Fibroblast of gingiva (primary cell): ENCODE results near the gene UPK3BL2.
"Not testable (repeated sequence)": the region's sequence is repeated elsewhere in the genome, so short reads cannot be mapped to it uniquely, and the experiment has no call there.

Experiments
- DNase-seq: peaks from one replicate; pipeline ENCODE4 v3.0.0-alpha.2; 2011; ENCODE audit warnings: low read depth

UPK3BL2 gene

DNA sequence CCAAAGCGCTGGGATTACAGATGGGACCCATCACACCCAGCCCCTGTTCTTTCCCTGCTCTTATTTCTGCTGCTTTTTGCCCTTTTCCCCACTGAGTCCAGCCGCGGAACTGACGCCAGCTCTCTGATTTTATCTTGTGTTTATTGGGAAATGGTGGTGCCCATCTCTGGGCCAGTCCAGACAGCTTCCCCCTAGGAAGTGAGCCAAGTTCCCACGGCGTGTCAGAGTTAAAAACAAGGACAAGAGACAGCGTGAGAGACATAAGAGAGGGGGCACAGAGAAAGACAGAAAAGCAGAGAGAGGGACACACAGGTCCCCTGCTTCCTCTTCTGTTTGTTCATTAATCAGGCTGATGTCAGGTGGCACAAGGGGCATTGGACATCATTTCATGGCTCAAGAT, 11.9 kb downstream of the UPK3BL2 start:
- DNase-seq = not testable (repeated sequence)

DNA sequence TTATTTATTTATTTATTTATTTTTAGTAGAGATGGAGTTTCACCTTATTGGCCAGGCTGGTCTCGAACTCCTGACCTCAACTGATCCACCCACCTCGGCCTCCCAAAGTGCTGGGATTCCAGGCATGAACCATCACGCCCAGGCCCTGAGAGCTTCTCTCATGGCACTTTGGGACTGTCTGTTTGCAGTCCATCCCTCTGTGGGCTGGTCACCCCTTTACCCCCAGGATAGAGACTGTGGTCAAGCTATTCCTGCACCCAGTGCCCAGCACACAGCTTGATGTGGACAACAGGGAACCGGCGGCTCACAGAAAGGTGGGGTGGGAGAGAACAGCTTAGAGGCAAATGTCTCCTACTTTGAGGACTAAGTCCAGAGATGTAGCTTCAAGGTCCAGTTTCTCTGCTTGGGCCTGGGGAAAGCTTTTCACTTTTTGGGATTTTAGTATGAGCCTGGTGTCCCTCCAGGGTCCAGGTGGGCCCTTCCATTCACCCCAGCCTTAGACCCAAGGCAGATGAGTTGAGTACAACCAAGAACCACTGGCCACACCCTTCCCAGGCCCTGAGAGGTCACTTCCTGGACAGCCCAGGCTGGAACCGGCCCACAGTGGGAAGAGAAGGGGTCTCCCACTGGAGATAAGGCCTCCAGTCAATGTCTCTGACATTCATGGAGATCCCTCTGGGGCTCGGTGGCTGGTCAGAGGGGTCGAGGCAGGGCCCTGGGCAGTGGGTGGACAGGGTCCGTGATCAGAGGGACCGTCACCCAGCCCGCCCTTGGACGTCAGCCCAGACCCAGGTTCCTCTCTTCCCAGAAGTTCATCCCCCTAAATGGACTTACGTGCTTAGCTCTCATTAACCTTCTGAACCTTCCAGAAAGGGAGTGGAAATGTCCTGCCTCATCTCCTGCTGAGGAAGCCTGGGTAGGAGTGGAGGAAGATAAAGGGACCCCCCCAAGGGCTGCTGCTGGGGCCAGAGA, 15.4 kb downstream of the UPK3BL2 start:
- not testable (repeated sequence) for DNase-seq

DNA sequence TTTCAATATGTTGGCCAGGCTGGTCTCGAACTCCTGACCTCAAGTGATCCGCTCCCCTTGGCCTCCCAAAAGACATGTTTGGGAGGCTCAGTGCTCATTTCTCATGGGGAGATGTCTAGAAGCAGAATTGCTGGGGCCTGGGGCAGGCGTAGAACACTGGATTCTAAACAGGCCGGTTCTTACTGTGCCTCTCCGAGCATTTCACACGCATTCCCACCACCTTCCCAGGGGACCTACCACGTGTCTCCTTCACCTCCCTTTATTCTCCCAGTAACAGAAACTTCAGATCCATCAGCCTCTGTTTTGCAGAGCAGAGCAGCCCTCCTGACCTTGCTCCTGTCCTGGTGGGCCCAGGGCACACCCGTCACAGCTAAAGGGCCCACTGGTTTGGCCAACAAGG, 16.3 kb downstream of the UPK3BL2 start:
- DNase-seq = not testable (repeated sequence)

DNA sequence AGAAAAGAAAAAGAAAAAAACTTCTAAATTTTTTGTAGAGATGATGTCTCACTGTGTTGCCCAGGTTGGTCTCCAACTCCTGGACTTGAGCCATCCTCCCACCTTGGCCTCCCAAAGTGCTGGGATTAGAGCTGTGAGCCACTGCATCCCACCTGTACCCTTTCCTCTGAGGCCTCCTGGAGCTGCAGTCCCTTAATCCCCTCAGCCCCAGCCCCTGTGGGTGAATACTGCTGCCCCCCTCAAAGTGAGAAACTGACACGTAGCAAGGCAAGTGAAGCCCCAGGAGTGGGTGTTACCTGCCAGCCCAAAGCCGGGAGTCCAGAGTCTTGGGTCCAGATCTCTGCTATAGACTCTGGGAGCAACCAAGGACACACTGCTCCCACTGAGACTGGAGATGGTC, 18.7 kb downstream of the UPK3BL2 start:
- DNase-seq = not testable (repeated sequence)

DNA sequence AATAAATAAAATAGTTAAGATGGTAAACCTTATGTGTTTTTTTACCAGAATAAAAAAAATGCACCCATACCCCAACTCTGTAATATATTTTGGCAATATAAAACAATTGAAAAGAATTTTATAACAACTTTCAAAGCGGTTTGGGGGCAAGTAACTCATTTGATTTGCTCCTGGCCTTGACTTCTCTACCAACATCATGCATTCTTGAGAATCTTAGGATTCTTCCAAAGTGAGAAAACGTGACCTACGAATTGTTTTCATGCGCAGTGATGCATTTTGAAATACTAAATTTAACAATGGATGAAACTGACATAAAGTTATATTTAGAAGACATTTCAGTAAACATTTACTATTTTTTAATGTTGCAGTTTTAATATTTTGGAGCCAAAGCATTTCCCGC, 22.7 kb downstream of the UPK3BL2 start:
- DNase-seq = not testable (repeated sequence)

DNA sequence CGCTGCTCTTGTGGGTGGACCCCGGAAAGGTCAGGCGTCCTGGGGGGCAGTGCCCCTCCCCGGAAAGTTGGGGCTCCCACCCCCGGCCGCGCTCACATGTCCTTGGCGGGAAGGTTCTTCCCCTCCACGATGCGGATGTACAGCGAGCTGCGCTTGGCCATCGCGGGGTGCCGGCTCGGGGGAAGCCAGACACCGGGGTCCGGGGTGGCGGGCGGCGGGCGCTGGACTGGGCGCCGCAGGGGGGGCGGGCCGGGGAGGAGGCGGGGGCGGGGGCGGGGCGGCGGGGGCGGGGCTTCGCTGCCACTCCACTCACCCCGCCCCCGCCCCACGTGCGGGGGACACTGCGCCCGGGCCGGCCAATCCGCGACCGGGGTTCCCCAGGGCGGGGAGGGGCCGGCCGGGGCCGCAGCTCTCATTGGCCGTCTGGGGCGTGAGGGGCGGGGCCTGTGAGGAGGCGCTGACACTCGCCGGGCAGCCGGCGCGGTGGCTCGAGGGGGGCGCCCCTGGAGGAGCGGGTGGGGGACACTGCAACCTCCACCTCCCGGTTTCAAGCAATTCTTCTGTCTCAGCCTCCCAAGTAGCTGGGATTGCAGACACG, 25.8 kb downstream of the UPK3BL2 start, which contains the start of gene RASA4B:
Gene RASA4B (minus strand): TSS at position 228 of the 598 bp plus-strand sequence. CDS start 67 bp downstream, at position 161.
- not testable (repeated sequence) for DNase-seq

DNA sequence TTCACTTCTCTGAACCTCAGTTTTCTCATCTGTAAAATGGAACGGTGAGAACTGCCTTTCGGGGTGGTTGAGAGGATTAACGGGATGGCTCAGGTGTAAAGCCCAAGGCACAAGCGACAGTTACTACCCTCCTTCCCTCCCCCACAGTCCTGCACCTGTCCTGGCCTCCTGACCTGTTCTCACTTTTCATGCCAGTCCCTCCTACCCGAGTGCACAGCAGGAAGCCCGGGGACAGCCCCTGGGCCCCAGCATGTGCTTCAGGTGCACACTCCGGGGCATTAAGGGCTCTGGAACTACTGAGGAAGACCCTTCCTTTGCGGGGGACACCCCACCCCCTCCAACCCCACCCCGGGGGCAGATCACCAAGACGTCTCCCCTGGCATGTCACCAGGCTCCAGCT, 26.5 kb downstream of the UPK3BL2 start:
- not testable (repeated sequence) for DNase-seq

DNA sequence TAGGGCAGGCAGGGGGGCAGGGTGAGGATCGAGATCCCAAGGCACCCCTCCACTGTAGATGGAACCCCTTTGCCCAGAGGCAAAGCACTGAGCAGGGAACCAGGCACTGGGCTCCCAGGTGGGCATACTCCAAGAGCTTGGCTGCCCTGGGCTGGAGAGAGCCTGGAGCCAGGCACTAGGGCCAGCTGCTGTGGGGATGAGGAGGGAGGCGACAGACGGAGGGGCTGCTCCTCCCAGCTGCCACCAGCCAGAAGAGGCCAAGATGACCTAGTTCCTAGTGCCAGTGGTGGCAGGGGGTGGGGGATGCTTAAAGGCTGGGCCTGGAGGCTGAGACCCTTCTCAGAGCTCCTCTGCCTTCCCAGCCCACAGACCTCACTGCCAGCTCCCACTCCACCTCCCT, 27.6 kb downstream of the UPK3BL2 start:
- not testable (repeated sequence) for DNase-seq

DNA sequence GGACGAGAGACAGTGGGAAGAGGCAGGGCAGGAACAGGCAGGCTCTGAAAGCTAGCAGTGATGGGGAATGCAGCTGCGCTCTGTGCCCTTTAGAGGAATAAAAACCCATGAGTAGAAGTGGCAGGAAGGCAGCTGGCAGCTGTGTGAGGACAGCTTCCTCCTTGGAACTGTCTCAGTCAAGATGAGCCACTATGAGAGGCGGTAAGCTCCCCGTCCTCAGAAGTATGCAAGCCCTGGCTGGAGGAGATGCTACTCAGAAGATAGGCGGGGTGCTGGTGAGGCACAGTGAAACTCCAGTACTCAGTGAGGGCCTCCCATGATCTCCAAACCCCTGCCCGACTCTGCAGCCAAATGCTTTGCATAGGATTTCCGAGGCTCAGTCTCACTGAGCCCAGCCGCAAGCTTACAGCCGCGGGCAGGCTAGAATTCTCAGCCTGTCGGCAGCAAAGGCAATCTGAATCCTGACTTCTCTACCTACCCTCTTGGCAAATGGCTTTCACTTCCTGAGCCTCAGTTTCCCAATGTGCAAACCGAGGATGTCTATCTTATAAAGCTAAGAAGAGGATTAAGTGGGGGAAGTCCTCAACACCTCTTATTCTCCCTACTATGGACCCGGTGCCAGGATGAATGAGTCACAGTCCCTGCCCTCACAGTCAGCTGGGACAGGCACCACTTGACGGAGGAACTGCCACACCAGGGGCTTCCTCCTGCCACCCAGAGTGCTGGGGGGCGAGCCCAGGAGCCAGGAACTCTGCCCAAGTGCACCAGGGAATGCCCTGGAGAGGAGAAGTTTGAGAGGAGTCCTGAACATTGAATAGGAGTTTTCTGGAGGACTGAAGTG, 28.4 kb downstream of the UPK3BL2 start:
- DNase-seq = not testable (repeated sequence)

DNA sequence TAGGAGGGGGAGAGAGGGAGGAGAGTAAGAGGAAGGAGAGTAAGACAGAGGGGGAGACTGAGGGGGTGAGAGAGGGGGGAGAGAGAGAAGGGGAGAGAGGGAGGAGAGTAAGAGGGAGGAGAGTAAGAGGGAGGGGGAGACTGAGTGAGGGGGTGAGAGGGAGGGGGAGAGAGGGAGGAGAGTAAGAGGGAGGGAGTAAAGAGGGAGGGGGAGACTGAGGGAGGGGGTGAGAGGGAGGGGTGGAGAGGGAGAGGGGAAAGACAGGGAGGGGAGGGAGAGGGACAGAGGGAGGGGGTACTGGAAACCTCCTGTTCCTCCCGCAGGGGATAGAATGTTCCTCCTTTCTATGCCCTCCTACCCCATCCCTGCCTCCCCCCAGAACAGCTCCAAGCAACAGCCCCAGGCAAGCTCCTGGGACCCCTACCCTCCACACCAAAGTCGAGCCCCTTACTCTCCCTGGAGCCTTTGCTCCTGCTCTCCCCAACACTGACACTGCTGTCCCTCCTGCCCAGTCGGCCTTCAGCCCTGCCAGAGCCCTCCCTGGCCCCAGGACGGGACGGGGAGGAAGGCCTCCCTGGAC, 30.8 kb downstream of the UPK3BL2 start:
- DNase-seq = peak; percentile 49

DNA sequence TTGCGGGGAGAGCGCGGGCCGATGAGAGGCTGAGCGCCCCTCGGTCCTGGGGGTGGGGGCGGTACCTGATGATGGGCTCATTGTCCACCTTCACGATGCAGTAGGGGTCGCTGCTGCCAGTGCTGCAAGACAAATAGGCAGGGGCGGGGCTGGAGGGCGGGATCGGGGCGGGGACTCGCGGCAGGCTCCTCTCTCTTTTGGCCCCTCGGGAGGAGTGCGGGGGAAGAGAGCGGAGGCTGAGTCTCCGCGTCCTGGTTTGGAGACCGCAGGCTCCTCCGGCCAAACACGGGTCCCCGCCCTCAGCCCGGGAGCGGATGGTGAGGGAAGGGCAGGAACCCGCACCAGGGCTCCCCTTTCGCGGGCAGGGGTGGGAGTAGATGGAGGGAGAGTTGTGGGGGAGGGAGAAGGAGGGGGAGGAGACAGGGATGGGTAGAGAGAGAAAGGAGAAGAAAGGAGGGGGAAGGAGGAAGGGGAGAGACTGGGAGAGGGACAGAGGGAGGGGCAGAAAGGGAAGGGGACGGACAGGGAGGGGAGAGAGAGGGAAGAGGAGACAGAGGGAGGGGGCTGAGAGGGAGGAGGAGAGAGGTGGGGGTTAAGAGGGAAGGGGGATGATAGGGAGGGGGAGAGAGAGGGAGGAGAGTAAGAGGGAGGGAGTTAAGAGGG, 31.5 kb downstream of the UPK3BL2 start:
- DNase-seq = not testable (repeated sequence)

DNA sequence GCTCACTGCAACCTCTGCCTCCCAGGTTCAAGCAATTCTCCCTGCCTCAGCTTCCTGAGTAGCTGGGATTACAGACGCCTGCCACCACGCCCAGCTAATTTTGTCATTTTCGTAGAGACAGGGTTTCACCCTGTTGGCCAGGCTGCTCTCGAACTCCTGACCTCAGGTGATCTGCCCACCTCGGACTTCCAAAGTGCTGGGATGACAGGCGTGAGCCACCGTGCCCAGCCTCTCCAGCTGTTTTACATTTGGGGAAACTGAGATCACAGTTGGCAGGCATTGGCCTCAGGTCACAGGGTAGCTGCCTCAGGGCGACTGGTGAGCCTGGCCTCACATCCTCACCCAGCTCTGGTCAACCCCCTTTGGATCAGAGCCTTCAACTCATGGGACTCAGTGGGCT, 32.9 kb downstream of the UPK3BL2 start:
- DNase-seq = not testable (repeated sequence)

DNA sequence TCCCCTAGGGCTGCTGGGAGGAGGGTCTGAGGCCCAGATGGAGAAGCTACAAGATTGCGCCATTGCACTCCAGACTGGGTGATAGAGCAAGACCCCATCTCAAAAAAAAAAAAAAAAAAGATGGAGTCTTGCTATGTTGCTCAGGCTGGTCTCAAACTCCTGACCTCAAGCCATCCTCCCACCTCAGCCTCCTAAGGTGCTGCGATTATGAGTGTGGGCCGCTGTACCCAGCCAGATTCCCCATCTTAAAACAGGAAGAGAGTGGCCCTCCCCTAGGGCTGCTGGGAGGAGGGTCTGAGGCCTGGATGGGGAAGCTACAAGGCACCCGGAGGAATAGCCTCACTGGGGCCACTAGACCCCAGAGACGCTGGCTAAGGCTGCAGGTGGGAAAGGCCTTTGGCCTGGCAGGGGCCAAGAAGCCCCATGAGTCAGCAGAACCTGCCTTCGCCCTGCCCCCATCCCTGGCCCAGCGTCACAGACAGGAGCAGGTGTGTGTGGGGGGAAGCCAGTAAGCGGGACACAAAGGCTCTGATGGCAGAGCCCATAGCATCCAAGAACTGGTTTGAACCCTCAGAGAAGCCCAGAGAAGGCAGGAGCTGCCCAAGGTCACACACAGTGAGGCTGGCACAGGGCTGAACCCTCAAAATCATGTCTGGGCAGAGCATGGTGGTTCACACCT, 35.9 kb downstream of the UPK3BL2 start:
- not testable (repeated sequence) for DNase-seq

DNA sequence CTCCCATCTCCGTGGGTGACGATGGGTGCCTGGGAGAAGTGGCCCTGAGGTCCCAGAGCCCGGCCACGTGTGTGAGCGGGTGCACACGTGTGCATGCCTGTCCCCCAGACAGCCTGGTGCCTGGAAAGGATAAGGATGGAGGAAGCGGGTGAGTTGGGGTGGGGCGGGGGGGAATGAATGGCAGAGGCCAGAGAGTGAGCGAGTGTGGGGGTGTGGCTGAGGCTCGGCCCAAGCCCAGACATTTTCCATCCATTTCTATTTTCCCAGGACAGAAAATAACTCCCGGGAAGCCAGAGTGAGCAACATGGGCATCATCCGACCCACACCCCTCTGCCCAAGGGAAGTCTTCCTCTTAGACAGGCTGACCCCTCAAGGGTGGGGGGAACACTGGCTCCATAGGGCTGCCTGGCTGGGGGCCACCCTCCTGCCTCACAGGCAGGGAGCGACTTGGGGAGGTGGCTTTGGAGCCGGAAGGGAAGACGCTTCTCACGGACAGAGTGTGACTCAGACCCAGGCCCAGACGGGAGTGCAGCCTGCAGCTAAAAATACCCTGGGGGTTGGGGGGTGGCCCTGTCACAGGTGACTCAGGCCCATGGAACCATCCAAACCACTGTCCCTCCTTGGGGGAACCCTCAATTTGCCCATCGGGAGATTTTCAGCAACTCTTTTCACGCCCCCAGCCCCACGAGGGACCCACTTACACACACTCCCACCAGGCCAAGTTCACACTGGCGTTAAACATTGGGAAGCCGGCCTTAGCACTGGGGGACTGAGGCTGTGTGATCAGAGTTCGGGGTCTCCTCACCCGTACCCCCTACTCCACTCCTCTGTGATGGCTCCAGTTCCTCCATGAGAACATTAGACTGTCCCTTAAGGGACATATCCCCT, 38.0 kb downstream of the UPK3BL2 start:
- not testable (repeated sequence) for DNase-seq

DNA sequence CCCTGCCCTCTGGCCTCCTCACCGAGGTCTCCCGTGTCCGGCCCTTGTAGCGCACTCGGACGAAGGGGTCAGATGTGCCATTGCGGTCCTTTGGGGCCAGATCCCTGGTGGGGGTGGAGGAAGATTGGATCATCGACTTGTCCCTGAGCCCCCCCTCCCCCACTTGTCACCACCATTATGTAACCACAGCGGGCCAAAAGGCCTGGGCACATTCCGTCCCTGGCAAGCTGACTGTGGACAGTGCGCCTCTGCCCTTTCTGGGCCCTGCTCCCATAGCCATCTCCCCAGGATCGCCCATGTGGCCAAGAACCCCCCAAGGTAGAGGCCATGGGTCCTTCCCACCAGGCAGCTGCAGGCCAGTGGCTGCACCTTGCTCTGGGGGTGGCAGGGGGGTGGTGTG, 40.4 kb downstream of the UPK3BL2 start:
- DNase-seq = not testable (repeated sequence)

DNA sequence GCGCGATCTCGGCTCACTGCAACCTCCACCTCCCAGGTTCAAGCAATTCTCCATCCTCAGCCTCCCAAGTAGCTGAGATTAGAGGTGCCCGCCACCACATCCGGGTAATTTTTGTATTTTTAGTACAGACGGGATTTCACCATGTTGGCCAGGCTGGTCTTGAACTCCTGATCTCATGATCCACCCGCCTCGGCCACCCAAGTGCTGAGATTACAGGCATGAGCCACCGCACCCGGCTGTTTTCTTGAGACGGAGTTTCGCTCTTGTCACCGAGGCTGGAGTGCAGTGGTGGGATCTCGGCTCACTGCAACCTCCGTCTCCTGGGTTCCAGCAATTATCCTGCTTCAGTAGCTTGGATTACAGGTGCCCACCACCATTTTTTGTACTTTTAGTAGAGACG, 45.2 kb downstream of the UPK3BL2 start:
- not testable (repeated sequence) for DNase-seq

DNA sequence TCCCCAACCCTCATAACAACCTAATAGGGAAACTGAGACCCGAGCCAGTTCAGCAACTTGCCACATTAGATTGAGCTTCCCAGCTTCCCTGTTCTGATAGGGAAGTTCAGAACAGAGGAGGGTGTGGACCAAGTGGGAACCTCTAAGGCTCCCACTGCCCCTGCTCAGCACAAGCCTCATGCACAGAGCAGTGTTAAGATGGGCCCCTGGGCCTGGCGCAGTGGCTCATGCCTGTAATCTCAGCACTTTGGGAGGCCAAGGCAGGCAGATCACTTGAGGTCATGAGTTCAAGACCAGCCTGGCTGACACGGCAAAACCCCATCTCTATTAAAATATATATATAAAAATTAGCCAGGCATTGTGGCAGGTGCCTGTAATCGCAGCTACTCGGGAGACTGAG, 46.2 kb downstream of the UPK3BL2 start:
- DNase-seq = not testable (repeated sequence)

DNA sequence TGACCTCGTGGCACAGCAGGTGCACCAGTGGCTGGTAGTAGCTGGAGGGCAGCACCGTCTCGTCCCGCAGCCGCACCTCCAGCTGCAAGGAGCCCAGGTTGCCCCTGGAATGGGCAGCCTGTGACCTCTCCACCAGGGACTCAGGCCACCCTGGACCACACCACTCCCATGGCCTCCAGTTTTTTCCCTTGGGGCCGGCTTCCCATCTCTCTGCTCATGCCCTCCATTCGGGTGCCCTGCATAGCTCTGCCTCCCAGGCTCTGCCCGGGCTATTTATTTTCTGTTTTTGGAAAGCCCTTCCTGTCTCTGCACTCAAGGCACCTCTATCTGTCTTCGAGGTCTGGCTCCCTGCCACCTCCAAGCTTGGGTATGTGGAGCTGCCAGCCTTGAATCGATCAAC, 46.6 kb downstream of the UPK3BL2 start:
- DNase-seq = not testable (repeated sequence)

DNA sequence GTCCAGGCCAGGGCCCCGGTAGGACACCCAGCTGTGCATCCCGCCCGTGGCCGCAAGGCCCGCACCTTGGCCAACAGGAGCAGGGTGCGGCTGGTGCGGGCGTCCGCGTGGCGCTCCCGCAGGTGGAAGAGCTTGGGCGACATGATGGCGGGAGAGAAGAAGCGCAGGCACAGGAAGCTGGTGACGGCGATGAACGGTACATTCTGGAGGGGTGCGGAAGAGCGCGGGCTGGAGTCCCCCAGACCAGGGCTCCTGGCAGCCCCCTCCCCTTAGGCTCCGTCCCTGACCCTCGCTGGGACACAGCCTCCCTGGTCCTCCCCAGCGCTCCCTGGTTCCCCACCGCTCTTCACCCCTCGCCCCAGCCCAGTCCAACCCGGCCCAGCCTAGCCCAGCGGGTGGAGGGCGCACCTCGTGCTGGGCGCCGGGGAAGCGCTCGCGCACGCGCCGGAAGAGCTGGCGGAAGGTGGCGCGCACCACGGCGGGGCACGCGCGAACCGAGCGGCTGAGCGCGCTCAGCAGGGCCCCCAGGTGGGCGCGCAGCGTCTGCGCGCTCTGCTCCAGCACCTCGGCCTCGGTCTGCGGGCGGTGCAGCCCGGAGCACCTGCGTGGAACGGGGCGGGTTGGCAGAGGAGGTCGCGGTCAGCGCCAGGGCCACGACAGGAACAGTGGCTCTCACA, 48.9 kb downstream of the UPK3BL2 start:
- not testable (repeated sequence) for DNase-seq
